Activated B cell treated with CpG ODN at 0.5 μM for 24 hours (primary cell): ENCODE measurements around the gene PLCZ1. TPM values are rescaled to one million over a fixed set of nuclear protein-coding genes. Genes with fewer than 3 reads are reported as not detected.

Source experiments
- ATAC-seq: fragments of 200-7000 bp; cut with Tn5 transposase; one replicate; pipeline ENCODE4 v1.10.0; 2021; ENCODE audit warnings: low read depth, mild to moderate bottlenecking, moderate library complexity
- CTCF ChIA-PET: fragments of 350-600 bp; sonication (Branson Sonifier 250); formaldehyde crosslinking; loops from one replicate; lab custom pipeline; 2021; ENCODE audit warnings: antibody characterized with exemption; lab: Charles Lee
- POLR2A ChIA-PET: fragments of 350-600 bp; sonication (Branson Sonifier 250); formaldehyde crosslinking; loops from one replicate; lab custom pipeline; 2021; ENCODE audit warnings: antibody characterized with exemption; lab: Charles Lee
- DNase-seq: peaks from one replicate; pipeline ENCODE4 v3.0.0; 2022
- H3K27ac Mint-ChIP-seq: one replicate; pipeline ENCODE4 v1.8.0; 2020; ENCODE audit warnings: mixed read lengths
- H3K27me3 Mint-ChIP-seq: one replicate; pipeline ENCODE4 v1.8.0; 2021; ENCODE audit warnings: mixed read lengths
- H3K36me3 Mint-ChIP-seq: one replicate; pipeline ENCODE4 v1.8.0; 2021; ENCODE audit warnings: low read depth, mixed read lengths
- H3K4me1 Mint-ChIP-seq: one replicate; pipeline ENCODE4 v1.8.0; 2021; ENCODE audit warnings: mixed read lengths
- H3K4me3 Mint-ChIP-seq: one replicate; pipeline ENCODE4 v1.8.0; 2020; ENCODE audit warnings: mild to moderate bottlenecking, mixed read lengths
- H3K9me3 Mint-ChIP-seq: one replicate; pipeline ENCODE4 v1.8.0; 2020; ENCODE audit warnings: mixed read lengths
- intact Hi-C: fragments of 100-400 bp; cut with micrococcal nuclease; formaldehyde crosslinking; loops from one replicate; pipeline ENCODE4 v1.15.1; 2024
- total RNA-seq: library from RNA; stranded (reverse); gene quantifications from 2 replicates; pipeline ENCODE4 v1.2.3, GENCODE V29; 2022
- TF ChIP-seq, protein P1 (sequence below): fragments of 200-600 bp; IDR thresholded peaks from one replicate; pipeline ENCODE4 v1.8.0; 2022; ENCODE audit warnings: antibody characterized with exemption, mild to moderate bottlenecking

The PLCZ1 gene
- total RNA-seq, 1 donor from 2014 or later, result not detected

DNA sequence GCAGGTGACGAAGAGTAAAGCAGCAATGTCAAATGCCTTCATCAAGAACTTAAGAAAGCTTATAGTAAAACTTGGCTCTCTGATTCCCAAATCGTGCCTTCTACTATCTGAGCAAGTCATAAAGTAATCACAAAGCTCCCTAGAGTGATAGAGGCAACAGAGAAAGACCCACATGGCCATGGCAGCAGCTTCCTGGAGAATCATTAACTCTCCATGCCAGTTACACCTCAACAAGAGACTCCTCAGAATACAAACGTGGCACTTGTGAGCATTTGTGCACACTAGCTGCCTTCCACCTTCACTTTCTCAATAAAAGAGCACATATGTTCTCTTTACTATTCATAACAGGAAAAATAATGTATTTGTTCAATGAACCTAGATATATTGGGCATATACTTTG is 48.0 kb downstream of the PLCZ1 start:
- intact Hi-C loops, result no loop called here
- Mint-ChIP-seq H3K9me3 (peaks cover 13% of the 10 kb centered on the region), H3K27me3 (no peaks in the 10 kb centered on the region), H3K4me3 (no peak overlapping the region), H3K36me3 (no peaks in the 10 kb centered on the region), H3K27ac (no peak overlapping the region), H3K4me1 (no peaks in the 10 kb centered on the region)
- ATAC-seq, result no peak
- TF ChIP-seq, protein P1, sequence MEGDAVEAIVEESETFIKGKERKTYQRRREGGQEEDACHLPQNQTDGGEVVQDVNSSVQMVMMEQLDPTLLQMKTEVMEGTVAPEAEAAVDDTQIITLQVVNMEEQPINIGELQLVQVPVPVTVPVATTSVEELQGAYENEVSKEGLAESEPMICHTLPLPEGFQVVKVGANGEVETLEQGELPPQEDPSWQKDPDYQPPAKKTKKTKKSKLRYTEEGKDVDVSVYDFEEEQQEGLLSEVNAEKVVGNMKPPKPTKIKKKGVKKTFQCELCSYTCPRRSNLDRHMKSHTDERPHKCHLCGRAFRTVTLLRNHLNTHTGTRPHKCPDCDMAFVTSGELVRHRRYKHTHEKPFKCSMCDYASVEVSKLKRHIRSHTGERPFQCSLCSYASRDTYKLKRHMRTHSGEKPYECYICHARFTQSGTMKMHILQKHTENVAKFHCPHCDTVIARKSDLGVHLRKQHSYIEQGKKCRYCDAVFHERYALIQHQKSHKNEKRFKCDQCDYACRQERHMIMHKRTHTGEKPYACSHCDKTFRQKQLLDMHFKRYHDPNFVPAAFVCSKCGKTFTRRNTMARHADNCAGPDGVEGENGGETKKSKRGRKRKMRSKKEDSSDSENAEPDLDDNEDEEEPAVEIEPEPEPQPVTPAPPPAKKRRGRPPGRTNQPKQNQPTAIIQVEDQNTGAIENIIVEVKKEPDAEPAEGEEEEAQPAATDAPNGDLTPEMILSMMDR, result no peak
- ChIA-PET POLR2A (no interaction called here), CTCF (no interaction called here)
- no peak for DNase-seq

DNA sequence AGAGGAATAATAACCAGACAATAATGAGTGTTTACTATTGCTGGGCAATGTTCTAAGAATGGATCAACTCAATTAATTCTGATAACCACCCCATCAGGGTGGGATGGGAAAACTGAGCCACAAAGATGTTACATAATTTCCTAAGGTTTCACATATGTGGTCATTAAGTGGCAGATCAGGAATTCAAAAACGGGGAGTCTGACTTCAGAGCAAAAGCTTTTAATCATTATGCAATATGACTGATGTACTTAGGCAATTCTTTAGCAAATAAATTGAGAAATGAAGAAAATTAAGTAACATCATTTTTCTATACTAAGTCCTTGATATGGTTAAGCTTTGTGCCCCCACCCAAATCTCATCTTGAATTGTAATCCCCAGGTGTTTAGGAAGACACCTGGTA is 53.4 kb downstream of the PLCZ1 start:
- DNase-seq (no peak), ATAC-seq (no peak)
- H3K9me3 Mint-ChIP-seq, result peaks cover 3% of the 10 kb centered on the region
- H3K4me3 Mint-ChIP-seq, result no peak overlapping the region
- intact Hi-C loops, result no loop called here
- TF ChIP-seq, protein P1, result no peak
- H3K36me3 Mint-ChIP-seq, result no peaks in the 10 kb centered on the region
- POLR2A ChIA-PET, result no interaction called here
- H3K27me3 Mint-ChIP-seq, result no peaks in the 10 kb centered on the region
- CTCF ChIA-PET, result no interaction called here
- H3K27ac Mint-ChIP-seq, result no peak overlapping the region
- H3K4me1 Mint-ChIP-seq, result no peaks in the 10 kb centered on the region

DNA sequence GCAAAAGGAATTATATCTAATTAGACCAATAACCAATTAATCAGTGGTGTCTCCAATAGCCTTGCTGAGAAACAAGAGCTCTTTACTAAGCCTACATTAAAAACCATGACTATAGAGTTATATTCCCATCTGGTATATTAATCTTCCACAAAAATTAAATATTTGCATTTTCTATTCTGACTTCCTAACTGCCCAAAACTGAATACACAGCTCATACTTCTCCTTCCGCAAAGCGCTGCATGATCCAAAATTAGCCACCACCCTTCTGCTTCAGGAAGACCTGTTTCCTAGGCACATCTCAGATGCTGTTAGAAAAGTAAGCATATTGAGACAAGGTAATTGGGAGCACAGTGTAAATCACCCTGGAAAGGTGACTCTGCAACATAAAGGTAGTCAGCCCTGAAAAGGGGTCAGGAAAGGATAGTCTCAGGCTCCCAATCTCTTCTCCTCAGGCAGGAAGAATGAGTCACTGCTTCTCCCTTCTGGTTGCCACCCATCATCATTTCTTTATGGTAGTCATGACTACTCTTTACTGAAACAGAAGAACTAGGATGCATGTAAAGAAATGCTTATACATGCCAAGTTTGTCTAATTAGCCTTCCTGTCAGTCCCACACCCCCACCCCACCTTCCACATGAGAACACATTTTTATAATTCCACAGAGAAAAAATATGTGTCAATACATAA is 54.3 kb downstream of the PLCZ1 start:
- TF ChIP-seq, protein P1, result no peak
- intact Hi-C loops, result no loop called here
- Mint-ChIP-seq H3K4me1 (no peaks in the 10 kb centered on the region), H3K27me3 (no peaks in the 10 kb centered on the region), H3K4me3 (no peak overlapping the region), H3K9me3 (peaks cover 3% of the 10 kb centered on the region), H3K27ac (no peak overlapping the region), H3K36me3 (no peaks in the 10 kb centered on the region)
- ATAC-seq (no peak), DNase-seq (no peak)
- ChIA-PET CTCF (no interaction called here), POLR2A (no interaction called here)

DNA sequence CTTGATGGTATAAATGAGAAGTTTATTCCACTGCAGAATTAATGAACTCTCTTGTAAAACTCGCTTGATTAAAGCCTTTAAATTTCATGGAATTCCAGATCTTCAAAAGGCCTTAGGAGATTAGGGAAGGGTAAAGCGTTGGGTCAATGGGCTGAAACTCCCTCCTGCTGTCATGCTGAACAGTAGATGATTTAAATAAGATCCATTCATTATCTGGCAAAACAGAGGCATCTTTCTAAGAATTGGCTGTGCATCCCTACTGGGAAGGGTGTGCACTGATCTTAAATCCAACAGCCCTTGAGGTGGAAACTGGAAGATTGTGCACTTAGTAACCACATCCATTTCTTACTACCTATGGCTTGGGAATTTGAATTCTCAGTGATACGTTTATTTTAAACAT is 56.0 kb downstream of the PLCZ1 start:
- Mint-ChIP-seq H3K4me1 (no peaks in the 10 kb centered on the region), H3K27ac (no peak overlapping the region), H3K9me3 (peaks cover 3% of the 10 kb centered on the region), H3K4me3 (no peak overlapping the region), H3K36me3 (no peaks in the 10 kb centered on the region), H3K27me3 (no peaks in the 10 kb centered on the region)
- intact Hi-C loops, result no loop called here
- TF ChIP-seq, protein P1, result no peak
- DNase-seq (no peak), ATAC-seq (no peak)
- ChIA-PET CTCF (no interaction called here), POLR2A (no interaction called here)

DNA sequence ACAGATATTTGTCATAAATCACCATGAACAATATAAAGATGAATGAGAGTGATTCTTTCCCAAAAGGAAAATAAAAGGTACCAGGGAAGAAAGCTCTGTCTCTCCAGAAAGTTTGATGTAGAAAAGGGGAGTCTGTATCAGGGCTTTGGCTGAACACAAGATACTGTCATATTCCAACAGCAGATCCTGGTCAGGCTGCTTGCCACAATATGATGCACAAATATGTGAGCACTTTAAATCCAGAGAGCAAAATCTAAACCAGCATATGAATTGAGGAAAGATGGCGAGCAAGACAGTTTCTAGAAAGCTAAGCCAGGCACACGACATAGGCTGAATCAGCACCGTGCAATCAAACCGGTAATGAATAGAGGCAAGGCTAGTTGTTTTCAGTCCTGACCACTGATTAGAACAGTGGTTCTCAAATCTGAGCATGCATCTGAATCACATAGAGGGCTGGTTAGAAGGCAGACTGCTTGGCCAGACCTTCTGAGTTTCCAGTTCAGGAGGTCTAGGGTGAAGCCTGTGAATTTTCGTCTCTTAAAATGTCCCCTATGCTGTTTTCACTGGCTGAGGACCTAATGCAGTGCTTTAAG is 60.7 kb downstream of the PLCZ1 start:
- H3K27ac Mint-ChIP-seq, result no peak overlapping the region
- H3K27me3 Mint-ChIP-seq, result no peaks in the 10 kb centered on the region
- ChIA-PET CTCF (no interaction called here), POLR2A (no interaction called here)
- no peaks in the 10 kb centered on the region for H3K4me1 Mint-ChIP-seq
- intact Hi-C loops, result no loop called here
- H3K4me3 Mint-ChIP-seq, result no peak overlapping the region
- H3K36me3 Mint-ChIP-seq, result no peaks in the 10 kb centered on the region
- H3K9me3 Mint-ChIP-seq, result peaks cover 2% of the 10 kb centered on the region
- DNase-seq (no peak), ATAC-seq (no peak)
- TF ChIP-seq, protein P1, result no peak
